ENCODE data around the gene WDR18. TPM values are rescaled to one million over a fixed set of nuclear protein-coding genes. Genes with fewer than 3 reads are reported as not detected.

Gene WDR18
- polyA plus RNA-seq, 1 donor from 2014 or later, result 64.9 TPM

GRCh38 chr19:944663-945241 lies 39.4 kb upstream of the WDR18 start:
- H3K9me3 ChIP-seq (ENCODE audit: low read length), result no peaks in the 10 kb centered on the region
- no peak overlapping the region for H3K4me3 ChIP-seq (ENCODE audit: low read length)
- H3K79me2 ChIP-seq (replicated peaks; ENCODE audit: insufficient read depth, low read length), result no peaks in the 10 kb centered on the region
- no peak overlapping the region for H2AFZ ChIP-seq (ENCODE audit: low read depth, low read length)
- no peak overlapping the region for H3K27ac ChIP-seq (ENCODE audit: low read length)
- TF ChIP-seq REST (IDR thresholded peaks at IDR 0.05; ENCODE audit: borderline replicate concordance) (no peak), CTCF (IDR thresholded peaks at IDR 0.05; ENCODE audit: poor library complexity, severe bottlenecking) (no peak), TAF1 (IDR thresholded peaks at IDR 0.05; ENCODE audit: low read depth) (no peak), RAD21 (conservative IDR thresholded peaks at IDR 0.05) (no peak)
- H3K4me2 ChIP-seq (ENCODE audit: low read length), result no peak overlapping the region
- H3K9me2 ChIP-seq (ENCODE audit: insufficient read depth, low read length), result no peaks in the 10 kb centered on the region
- no peaks in the 10 kb centered on the region for H4K20me1 ChIP-seq (ENCODE audit: insufficient read depth)
- no peaks in the 10 kb centered on the region for H3F3A ChIP-seq (ENCODE audit: insufficient read depth, low read length, poor library complexity, severe bottlenecking)
- H3K36me3 ChIP-seq (ENCODE audit: insufficient read depth, low read length), result no peaks in the 10 kb centered on the region
- H3K9ac ChIP-seq (ENCODE audit: low read length), result no peak overlapping the region
- H3K27me3 ChIP-seq (ENCODE audit: insufficient read depth, low read depth, low read length), result no peaks in the 10 kb centered on the region

- H3K79me2 ChIP-seq (replicated peaks; ENCODE audit: insufficient read depth, low read length), result no peaks in the 10 kb centered on the region
- H3K9ac ChIP-seq (ENCODE audit: low read length), result no peak overlapping the region
- no peak overlapping the region for H3K4me2 ChIP-seq (ENCODE audit: low read length)
- H4K20me1 ChIP-seq (ENCODE audit: insufficient read depth), result no peaks in the 10 kb centered on the region
- H3K9me3 ChIP-seq (ENCODE audit: low read length), result no peaks in the 10 kb centered on the region
- H3K4me3 ChIP-seq (ENCODE audit: low read length), result no peak overlapping the region
- H3K27me3 ChIP-seq (ENCODE audit: insufficient read depth, low read depth, low read length), result no peaks in the 10 kb centered on the region
- TF ChIP-seq POLR2AphosphoS5 (IDR thresholded peaks at IDR 0.05) (no peak), SMC3 (conservative IDR thresholded peaks at IDR 0.05; ENCODE audit: poor library complexity) (no peak), REST (IDR thresholded peaks at IDR 0.05; ENCODE audit: borderline replicate concordance) (no peak), MXI1 (conservative IDR thresholded peaks at IDR 0.05; ENCODE audit: poor library complexity, severe bottlenecking) (no peak), CTCF (IDR thresholded peaks at IDR 0.05; ENCODE audit: poor library complexity, severe bottlenecking) (no peak), TAF1 (IDR thresholded peaks at IDR 0.05; ENCODE audit: low read depth) (no peak), EZH2 (IDR thresholded peaks at IDR 0.05; ENCODE audit: borderline replicate concordance, insufficient read depth, low read length, poor library complexity, severe bottlenecking) (no peak), RAD21 (conservative IDR thresholded peaks at IDR 0.05) (no peak), EP300 (conservative IDR thresholded peaks at IDR 0.05; ENCODE audit: poor library complexity, severe bottlenecking) (no peak)
- H3K36me3 ChIP-seq (ENCODE audit: insufficient read depth, low read length), result no peaks in the 10 kb centered on the region
- H3K27ac ChIP-seq (ENCODE audit: low read length), result no peak overlapping the region
- H2AFZ ChIP-seq (ENCODE audit: low read depth, low read length), result no peak overlapping the region
- no peaks in the 10 kb centered on the region for H3K9me2 ChIP-seq (ENCODE audit: insufficient read depth, low read length)
- H3F3A ChIP-seq (ENCODE audit: insufficient read depth, low read length, poor library complexity, severe bottlenecking), result no peaks in the 10 kb centered on the region
These were observed 38.5 kb upstream of the WDR18 start for GRCh38 chr19:945401-946252.
